Panc1 (cell line): ENCODE measurements around the gene NR4A3.

Source experiments
- CTCF ChIP-seq: fragments of 450-650 bp; IDR thresholded peaks from 2 replicates; pipeline ENCODE4 v1.5.1; 2017; ENCODE audit warnings: mild to moderate bottlenecking
- POLR2AphosphoS5 ChIP-seq: IDR thresholded peaks from 2 replicates; pipeline ENCODE4 v1.6.1; 2012; ENCODE audit warnings: mild to moderate bottlenecking, low read depth, low read length, moderate library complexity
- REST ChIP-seq, 2 experiments: IDR thresholded peaks; 2 replicates each; pipeline ENCODE4 v1.6.1; 2011 to 2012; ENCODE audit warnings: low read depth in 2 of 2, control low read depth in 1 of 2, low read length in 1 of 2, mild to moderate bottlenecking in 1 of 2, moderate library complexity in 1 of 2; ENCODE audit not compliant: insufficient read depth in 1 of 2

- TF ChIP-seq CTCF (no peak), POLR2AphosphoS5 (no peak), REST (IDR thresholded peaks at IDR 0.05; ENCODE audit: insufficient read depth in 1 of 2, low read depth in 2 of 2, low read length in 1 of 2) (no peak)
These were observed 47.2 kb downstream of the NR4A3 start for GRCh38 chr9:99868845-99869244.
